ENCODE measurements around the gene KRT76.

KRT76 gene

GRCh38 chr12:52729147-52729546, 48.0 kb downstream of the KRT76 start:
- in situ Hi-C loops (cut with MboI; ENCODE audit: low sequenced_read_pairs, unreplicated experiment): no loop called here
- no peak for DNase-seq (ENCODE audit: low spot score)
- TF ChIP-seq CTCF (IDR thresholded peaks at IDR 0.05; ENCODE audit: borderline replicate concordance, control extremely low read depth, extremely low read depth, insufficient read depth, missing control alignments): no peak

GRCh38 chr12:52728374-52728773, 48.8 kb downstream of the KRT76 start:
- no peak for DNase-seq (ENCODE audit: low spot score)
- in situ Hi-C loops (cut with MboI; ENCODE audit: low sequenced_read_pairs, unreplicated experiment): no loop called here
- TF ChIP-seq CTCF (IDR thresholded peaks at IDR 0.05; ENCODE audit: borderline replicate concordance, control extremely low read depth, extremely low read depth, insufficient read depth, missing control alignments): no peak

GRCh38 chr12:52727037-52727436, 50.1 kb downstream of the KRT76 start:
- no peak for DNase-seq (ENCODE audit: low spot score)
- TF ChIP-seq CTCF (IDR thresholded peaks at IDR 0.05; ENCODE audit: borderline replicate concordance, control extremely low read depth, extremely low read depth, insufficient read depth, missing control alignments): no peak
- in situ Hi-C loops (cut with MboI; ENCODE audit: low sequenced_read_pairs, unreplicated experiment): no loop called here

GRCh38 chr12:52726451-52726850, 50.7 kb downstream of the KRT76 start:
- in situ Hi-C loops (cut with MboI; ENCODE audit: low sequenced_read_pairs, unreplicated experiment): no loop called here
- DNase-seq (ENCODE audit: low spot score): no peak
- TF ChIP-seq CTCF (IDR thresholded peaks at IDR 0.05; ENCODE audit: borderline replicate concordance, control extremely low read depth, extremely low read depth, insufficient read depth, missing control alignments): no peak

- in situ Hi-C loops (cut with MboI; ENCODE audit: low sequenced_read_pairs, unreplicated experiment): no loop called here
- no peak for TF ChIP-seq CTCF (IDR thresholded peaks at IDR 0.05; ENCODE audit: borderline replicate concordance, control extremely low read depth, extremely low read depth, insufficient read depth, missing control alignments)
Measured at GRCh38 chr12:52724384-52724783, 52.8 kb downstream of the KRT76 start.

GRCh38 chr12:52722680-52723079, 54.5 kb downstream of the KRT76 start:
- TF ChIP-seq CTCF (IDR thresholded peaks at IDR 0.05; ENCODE audit: borderline replicate concordance, control extremely low read depth, extremely low read depth, insufficient read depth, missing control alignments): no peak
- in situ Hi-C loops (cut with MboI; ENCODE audit: low sequenced_read_pairs, unreplicated experiment): no loop called here
- no peak for DNase-seq (ENCODE audit: low spot score)

More at GRCh38 chr12:52724384-52724783, 52.8 kb downstream of the KRT76 start:
- no peak for DNase-seq (ENCODE audit: low spot score)
